Stimulated activated memory B cell treated with anti-CD40 and anti-IgM and Interleukin-4, amounts not matched to agents 10 μg/mL and 1 μg/mL and 100 μg/mL, for 72 hours (primary cell): Measurements from ENCODE around the gene ENKD1.
A peak's percentile ranks its signal among the peaks of the same experiment; 100 is the strongest.

Source experiments
- ATAC-seq: fragments of 150-1000 bp; cut with Tn5 transposase; 2 replicates; pipeline ENCODE4 v1.10.0; 2021
- H3K27ac Mint-ChIP-seq: one replicate; pipeline ENCODE4 v1.8.0; 2022; ENCODE audit warnings: mild to moderate bottlenecking, mixed read lengths
- H3K27me3 Mint-ChIP-seq: one replicate; pipeline ENCODE4 v1.8.0; 2022; ENCODE audit warnings: mixed read lengths
- H3K36me3 Mint-ChIP-seq: one replicate; pipeline ENCODE4 v1.8.0; 2022; ENCODE audit warnings: mixed read lengths
- H3K4me1 Mint-ChIP-seq: one replicate; pipeline ENCODE4 v1.8.0; 2022; ENCODE audit warnings: mixed read lengths
- H3K4me3 Mint-ChIP-seq: one replicate; pipeline ENCODE4 v1.8.0; 2022; ENCODE audit warnings: mild to moderate bottlenecking, moderate library complexity, mixed read lengths
- H3K9me3 Mint-ChIP-seq: one replicate; pipeline ENCODE4 v1.8.0; 2022; ENCODE audit warnings: mixed read lengths

Gene ENKD1

DNA sequence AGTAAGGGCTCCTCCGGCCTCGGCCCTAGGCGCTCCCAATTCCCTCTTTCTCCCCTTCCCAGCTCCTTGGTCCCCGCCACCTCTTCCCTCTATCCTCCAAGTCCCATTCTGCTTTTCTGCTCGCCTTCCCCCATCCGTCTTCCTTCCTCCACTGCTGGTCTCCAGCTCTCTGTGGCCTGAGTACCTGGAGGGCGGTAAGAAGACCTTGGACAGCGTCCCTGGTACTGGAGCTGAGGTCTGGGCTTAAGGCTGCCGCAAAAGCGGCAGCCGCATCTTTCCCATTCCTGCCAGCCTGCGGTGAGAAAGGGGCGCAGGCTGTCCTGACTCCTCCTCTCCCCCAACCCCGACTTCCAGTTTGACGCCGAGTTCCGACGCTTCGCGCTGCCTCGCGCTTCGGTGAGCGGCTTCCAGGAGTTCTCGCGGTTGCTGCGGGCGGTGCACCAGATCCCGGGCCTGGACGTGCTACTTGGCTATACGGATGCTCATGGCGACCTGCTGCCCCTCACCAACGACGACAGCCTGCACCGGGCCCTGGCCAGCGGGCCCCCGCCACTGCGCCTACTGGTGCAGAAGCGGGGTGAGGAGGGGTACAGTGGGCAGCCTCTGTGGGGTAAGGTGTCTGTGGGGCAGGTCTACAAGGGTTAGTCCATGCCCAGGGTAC is 5.3 kb downstream of the ENKD1 start:
- H3K36me3 Mint-ChIP-seq: peaks cover 16% of the 10 kb centered on the region
- no peaks in the 10 kb centered on the region for H3K9me3 Mint-ChIP-seq
- H3K4me3 Mint-ChIP-seq: peak overlapping the region; percentile 85
- peaks cover 46% of the 10 kb centered on the region for H3K4me1 Mint-ChIP-seq
- H3K27ac Mint-ChIP-seq: peak overlapping the region; percentile 90
- H3K27me3 Mint-ChIP-seq: no peaks in the 10 kb centered on the region
- ATAC-seq: no peak

DNA sequence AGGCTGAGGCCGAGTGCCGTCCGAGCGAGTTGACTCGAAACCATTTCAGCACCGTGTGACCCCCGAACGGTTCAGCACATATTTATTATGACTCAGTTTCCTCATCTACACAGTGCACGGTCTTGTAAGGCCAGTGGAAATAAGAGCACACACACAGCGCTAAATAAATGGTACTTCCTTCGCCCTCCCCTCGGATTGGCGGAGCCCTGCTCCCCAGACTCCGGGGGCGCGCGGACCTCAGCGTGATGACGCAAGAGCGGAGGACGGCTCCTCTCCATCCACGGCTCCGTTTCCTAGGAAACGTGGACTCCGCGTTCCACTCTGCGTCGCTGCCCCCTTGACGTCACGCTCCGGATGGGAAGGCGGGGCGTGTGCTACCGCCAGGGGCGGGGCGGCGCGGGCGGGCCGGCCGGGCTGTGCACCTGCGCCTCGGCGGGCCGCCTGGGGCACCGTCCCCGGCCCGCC is 6.0 kb downstream of the ENKD1 start, which contains the start of gene PARD6A:
Gene PARD6A (plus strand): TSS at position 397 of the 465 bp plus-strand sequence. CDS start 79 bp downstream, outside the sequence.
- Mint-ChIP-seq H3K27ac (peak within 1 kb of the TSS; percentile 90), H3K27me3 (no peaks in the 10 kb centered on the region), H3K9me3 (no peaks in the 10 kb centered on the region), H3K4me3 (peak within 1 kb of the TSS; percentile 85), H3K36me3 (peaks cover 19% of the 10 kb centered on the region), H3K4me1 (peaks cover 47% of the 10 kb centered on the region)
- ATAC-seq: peak; percentile 93

DNA sequence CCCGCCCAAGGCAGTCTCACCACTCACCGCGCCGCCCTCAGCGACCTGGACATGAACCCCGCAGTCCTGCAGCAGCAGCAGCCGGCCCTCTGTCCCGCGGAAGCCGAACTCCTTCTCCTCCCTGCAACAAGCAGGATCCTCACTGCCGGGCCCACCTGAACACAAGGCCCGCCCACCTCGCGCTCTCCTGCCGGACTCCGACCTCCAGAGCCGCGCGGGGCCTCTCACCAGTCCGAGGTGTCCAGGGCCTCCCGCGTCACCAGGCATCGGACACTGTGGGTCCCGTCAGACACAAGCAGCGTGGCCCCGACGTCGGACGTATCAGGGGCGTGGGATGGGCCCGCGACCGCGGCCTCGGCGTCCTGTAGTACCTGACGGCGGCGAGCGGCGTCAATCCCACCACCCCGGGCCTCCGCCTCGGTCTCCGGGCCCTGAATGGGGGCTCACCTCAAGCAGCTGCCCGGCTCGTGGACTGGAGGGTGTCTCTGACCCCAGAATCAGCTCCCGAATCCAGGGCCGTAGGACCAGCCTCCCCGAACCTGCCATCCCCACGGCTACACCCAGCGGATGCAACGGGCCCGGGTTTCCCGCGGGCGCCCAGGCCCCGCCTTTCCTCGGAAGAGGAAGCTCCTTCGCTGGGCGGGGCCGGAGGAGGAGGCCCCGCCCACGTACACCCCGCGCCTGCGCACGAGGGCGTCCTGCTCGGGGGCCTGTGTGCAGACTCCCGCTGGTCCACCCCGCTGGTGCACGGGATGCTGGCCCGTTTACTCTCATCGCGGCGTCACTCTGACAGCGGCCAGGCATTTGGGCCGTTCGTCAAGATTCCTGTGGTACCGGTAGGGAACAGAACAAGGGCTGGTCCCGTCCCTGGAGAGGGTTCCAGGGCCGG is 6.6 kb downstream of the ENKD1 start, which contains the start of gene ACD:
Gene ACD (minus strand): TSS at position 586 of the 889 bp plus-strand sequence. CDS start 40 bp downstream, at position 546.
- H3K4me1 Mint-ChIP-seq: peaks cover 50% of the 10 kb centered on the region
- H3K4me3 Mint-ChIP-seq: peak within 1 kb of the TSS; percentile 85
- no peaks in the 10 kb centered on the region for H3K9me3 Mint-ChIP-seq
- H3K27me3 Mint-ChIP-seq: no peaks in the 10 kb centered on the region
- peak; percentile 82 for ATAC-seq
- peak within 1 kb of the TSS; percentile 90 for H3K27ac Mint-ChIP-seq
- H3K36me3 Mint-ChIP-seq: peaks cover 21% of the 10 kb centered on the region

DNA sequence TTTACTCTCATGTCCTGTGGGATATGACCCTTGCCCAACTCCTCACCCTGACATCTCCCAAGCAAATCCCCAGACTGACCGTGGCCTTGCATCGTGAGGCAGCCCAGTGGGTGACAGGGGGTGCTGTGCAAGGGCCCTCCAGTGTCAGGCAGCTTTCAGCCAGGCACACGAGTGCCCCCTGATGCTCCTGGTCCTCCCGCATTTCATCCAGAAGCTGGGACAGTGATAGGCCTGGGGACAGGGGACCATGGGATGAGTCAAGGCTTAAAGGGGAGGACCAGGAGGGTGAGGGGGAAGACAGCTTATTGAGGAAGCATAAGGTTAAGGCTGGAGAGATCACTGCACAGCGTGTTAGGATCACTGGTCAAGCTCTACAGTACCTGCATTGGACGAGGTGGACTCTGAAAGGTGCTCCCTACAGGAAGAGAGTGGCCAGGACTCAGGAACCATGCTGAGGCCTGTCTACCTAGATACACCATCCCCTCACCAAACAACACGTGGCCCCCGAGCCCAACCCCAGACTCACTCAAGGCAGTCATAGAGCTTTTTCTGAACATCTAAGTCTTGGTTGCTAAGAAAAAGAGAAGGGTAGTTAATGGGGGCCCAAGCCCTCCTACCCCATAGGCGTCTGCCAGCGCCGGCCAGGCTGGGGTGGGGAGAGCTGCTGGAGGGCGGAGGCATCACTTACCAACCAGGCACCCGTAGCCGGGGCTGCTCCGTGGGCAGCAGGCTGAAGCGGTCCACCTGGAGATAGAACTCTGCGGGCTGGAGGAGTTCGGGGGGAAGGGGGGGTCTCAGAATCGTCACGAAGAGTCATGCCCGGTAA is 7.5 kb downstream of the ENKD1 start:
- no peaks in the 10 kb centered on the region for H3K9me3 Mint-ChIP-seq

DNA sequence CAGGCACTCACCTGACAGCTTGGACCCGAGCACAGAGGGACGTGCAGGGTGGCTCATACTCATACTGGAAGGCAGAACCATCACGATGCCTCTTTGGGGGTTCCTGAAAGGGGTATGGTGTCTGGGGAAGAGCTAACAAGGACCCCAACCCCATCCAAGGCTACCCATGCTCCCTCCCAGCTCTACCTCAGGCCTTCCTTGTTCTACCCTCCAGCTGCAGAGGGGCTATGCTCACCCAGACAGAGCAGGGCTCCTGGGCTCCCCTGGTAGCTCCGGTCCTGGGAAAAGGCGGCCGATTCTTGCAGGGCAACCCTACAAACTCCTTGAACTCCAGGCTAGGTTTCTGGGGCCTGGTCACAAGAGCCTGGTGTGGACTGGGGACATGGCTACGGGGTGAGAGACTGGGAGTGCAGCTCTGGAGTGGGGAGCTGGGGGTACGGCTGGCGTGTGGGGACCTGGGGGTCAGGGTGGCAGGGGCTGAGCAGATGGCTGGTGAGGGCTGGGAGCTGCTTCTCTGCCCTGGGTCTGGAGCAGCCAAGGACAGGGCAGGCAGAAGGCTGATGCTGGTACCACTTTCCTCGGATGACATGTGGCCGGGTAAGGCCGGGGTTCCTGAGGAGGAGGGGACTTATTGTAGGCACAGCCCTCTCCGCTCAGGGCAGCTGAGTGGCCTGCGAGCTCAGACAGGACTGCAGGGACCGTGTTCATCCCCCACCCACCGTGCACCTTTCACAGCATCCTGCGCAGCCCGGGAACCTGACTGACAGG is 8.6 kb downstream of the ENKD1 start:
- no peaks in the 10 kb centered on the region for H3K27me3 Mint-ChIP-seq
- H3K36me3 Mint-ChIP-seq: peaks cover 17% of the 10 kb centered on the region
- H3K27ac Mint-ChIP-seq: peak overlapping the region; percentile 12
- no peak for ATAC-seq
- peaks cover 39% of the 10 kb centered on the region for H3K4me1 Mint-ChIP-seq
- H3K4me3 Mint-ChIP-seq: no peak overlapping the region
- no peaks in the 10 kb centered on the region for H3K9me3 Mint-ChIP-seq

More for the DNA sequence above, 7.5 kb downstream of the ENKD1 start:
- no peak for ATAC-seq
- H3K4me3 Mint-ChIP-seq: peak overlapping the region; percentile 85
- H3K4me1 Mint-ChIP-seq: peaks cover 42% of the 10 kb centered on the region
- H3K36me3 Mint-ChIP-seq: peaks cover 19% of the 10 kb centered on the region
- no peaks in the 10 kb centered on the region for H3K27me3 Mint-ChIP-seq
- H3K27ac Mint-ChIP-seq: peak overlapping the region; percentile 90

DNA sequence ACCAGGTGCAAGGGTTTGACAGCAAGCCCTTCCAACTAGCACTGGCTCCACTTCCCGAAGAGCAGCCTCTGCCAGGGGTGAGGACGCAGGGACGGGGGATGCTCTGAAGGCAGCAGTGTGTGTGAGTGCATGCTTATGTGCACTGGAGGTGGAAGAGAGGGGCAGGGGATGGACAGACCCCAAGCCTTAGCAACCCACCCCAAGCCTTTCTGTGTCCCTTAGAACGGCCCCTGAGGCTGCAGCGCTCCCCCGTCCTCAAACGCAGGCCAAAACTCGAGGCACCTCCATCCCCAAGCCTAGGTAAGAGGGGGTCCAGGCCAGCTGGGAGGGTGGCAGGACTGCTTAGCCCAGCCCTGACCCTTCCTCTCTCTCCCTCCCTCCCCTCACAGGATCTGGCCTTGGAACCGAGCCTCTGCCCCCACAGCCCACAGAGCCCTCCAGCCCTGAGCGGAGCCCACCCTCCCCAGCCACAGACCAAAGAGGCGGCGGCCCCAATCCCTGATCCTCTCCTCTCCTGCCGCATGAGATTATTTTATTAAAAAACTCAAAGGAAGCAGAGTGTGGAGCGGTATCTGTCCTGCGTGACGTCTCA is 9.4 kb downstream of the ENKD1 start:
- Mint-ChIP-seq H3K27me3 (no peaks in the 10 kb centered on the region), H3K36me3 (peaks cover 20% of the 10 kb centered on the region), H3K27ac (peak overlapping the region; percentile 12), H3K9me3 (no peaks in the 10 kb centered on the region), H3K4me3 (no peak overlapping the region), H3K4me1 (peaks cover 39% of the 10 kb centered on the region)
- no peak for ATAC-seq

DNA sequence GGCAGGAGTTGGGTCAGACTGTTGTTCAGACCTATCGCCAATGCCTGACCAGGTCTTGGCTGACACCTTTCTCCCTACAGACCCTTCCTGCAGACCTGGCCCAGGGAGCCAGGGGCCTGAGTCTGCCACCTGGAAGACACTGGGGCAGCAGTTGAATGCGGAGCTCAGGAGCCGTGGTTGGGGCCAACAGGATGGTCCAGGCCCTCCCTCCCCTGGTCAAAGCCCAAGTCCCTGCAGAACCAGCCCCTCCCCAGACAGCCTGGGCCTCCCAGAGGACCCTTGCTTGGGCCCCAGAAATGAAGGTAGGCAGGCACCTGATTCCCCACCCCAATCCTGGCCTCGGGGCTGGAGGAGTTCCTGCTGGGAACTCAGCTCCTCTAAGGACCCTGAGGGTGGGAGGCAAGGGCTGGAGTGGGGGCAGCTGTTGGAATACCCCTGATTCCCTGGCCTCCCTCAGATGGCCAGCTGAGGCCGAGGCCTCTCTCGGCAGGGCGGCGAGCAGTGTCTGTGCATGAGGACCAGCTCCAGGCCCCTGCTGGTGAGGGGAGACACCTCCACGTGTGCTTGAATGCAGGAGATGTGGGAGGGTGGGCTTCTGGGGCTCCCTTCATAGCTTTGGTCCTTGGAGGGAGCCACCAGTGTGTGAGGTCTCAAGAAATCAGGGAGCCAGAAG is 10.1 kb downstream of the ENKD1 start:
- no peak overlapping the region for H3K27ac Mint-ChIP-seq
- no peak overlapping the region for H3K4me3 Mint-ChIP-seq
- no peak for ATAC-seq
- no peaks in the 10 kb centered on the region for H3K27me3 Mint-ChIP-seq
- peaks cover 26% of the 10 kb centered on the region for H3K36me3 Mint-ChIP-seq
- H3K4me1 Mint-ChIP-seq: peaks cover 35% of the 10 kb centered on the region
- H3K9me3 Mint-ChIP-seq: no peaks in the 10 kb centered on the region

DNA sequence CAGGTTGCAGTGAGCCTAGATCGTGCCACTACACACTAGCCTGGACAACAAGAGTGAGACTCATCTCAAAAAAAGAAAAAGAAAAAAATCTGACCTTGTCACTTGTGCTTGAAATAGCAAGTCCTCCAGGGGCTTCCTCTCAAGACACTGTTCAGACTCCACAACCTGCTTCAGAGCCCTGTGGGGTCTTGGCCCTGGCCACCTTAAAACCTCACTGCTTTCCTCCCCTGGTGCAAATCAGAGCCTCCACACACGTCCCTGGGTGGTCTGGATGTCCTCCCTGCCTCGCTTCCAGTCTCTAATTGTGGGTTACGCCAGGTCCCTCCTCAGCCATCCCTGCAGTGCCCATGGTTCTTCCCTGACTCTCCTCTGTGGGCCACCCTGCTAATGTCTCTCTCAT is 11.2 kb downstream of the ENKD1 start:
- Mint-ChIP-seq H3K4me1 (peaks cover 33% of the 10 kb centered on the region), H3K27me3 (no peaks in the 10 kb centered on the region), H3K9me3 (no peaks in the 10 kb centered on the region), H3K36me3 (peaks cover 36% of the 10 kb centered on the region), H3K4me3 (no peak overlapping the region), H3K27ac (no peak overlapping the region)
- ATAC-seq: no peak

DNA sequence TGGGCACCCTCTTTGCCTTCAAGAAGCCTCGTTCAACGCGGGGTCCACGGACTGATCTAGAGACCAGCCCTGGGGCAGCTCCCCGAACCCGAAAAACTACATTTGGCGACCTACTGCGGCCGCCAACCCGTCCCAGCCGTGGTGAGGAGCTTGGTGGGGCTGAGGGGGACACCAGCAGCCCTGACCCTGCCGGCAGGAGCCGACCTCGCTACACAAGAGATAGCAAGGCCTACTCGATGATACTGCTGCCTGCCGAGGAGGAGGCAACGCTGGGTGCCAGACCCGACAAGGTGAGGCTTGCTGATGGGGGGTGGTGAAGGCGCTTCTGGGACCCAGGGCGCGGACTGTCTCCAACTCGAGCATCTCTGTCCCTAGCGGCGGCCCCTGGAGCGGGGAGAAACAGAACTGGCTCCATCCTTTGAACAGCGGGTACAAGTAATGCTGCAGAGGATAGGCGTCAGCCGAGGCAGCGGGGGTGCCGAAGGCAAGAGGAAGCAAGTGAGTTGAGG is 12.1 kb downstream of the ENKD1 start:
- no peak for ATAC-seq
- Mint-ChIP-seq H3K36me3 (peaks cover 40% of the 10 kb centered on the region), H3K27ac (no peak overlapping the region), H3K9me3 (no peaks in the 10 kb centered on the region), H3K27me3 (no peaks in the 10 kb centered on the region), H3K4me3 (no peak overlapping the region), H3K4me1 (peaks cover 29% of the 10 kb centered on the region)

DNA sequence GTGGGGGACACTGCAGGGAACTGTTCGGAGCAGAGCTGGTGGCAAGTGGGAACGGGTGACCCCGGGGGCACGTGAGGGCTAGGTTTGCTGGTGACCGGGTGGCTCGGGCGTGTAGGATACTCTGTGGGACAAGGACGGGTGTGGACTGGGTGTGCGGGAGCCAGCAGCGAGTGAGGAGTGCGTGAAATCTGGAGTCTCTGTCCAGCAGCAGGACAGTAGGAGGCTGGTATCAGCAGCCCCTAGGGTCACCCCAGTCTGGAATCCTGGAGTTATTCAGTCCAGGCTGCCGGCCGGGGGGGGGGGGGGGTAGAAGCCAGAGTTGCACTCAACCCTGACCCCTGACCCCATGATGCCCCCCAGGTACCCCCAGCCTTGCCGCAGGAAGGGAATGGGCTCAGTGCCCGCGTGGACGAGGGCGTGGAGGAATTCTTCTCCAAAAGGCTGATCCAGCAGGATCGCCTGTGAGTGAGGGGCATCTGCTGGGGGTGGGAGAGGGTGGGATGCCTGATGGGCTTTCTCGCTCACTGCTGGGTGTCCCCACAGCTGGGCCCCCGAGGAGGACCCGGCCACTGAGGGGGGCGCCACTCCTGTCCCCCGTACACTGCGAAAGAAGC is 12.7 kb downstream of the ENKD1 start:
- Mint-ChIP-seq H3K36me3 (peaks cover 46% of the 10 kb centered on the region), H3K27me3 (no peaks in the 10 kb centered on the region)
- no peak for ATAC-seq

DNA sequence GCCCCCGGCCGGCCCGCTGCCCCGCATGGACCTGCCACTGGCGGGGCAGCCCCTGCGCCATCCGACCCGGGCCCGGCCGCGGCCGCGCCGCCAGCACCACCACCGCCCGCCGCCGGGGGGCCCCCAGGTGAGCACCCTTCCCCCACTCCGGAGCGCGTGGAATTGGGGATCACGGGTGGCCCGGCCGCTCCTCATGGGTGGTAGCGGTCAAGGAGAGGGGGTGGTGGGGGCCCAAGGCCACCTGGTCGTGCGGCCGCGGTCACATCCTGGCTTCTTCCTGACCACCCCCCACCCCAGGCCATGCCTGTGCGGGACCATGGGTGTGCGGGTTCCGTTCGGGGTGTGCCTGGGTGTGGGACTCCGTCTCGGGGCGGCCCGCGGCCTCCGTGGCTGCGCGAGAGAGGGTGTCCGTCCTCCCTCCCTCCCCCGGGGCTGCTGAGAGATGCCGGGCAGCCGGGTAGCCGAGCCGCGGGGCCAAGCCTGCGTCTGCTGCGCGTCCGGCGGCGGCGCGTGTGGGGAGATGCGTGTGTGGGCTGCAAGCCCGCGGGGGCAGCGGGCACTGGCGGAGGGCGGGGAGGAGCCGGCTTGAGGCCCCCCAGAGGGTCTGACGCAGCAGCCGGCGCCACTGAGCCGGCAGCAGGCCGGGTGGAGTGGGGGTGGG is 13.3 kb downstream of the ENKD1 start:
- peak; percentile 67 for ATAC-seq

More for the DNA sequence above, 12.7 kb downstream of the ENKD1 start:
- Mint-ChIP-seq H3K9me3 (no peaks in the 10 kb centered on the region), H3K27ac (no peak overlapping the region), H3K4me1 (peaks cover 24% of the 10 kb centered on the region), H3K4me3 (no peak overlapping the region)

DNA sequence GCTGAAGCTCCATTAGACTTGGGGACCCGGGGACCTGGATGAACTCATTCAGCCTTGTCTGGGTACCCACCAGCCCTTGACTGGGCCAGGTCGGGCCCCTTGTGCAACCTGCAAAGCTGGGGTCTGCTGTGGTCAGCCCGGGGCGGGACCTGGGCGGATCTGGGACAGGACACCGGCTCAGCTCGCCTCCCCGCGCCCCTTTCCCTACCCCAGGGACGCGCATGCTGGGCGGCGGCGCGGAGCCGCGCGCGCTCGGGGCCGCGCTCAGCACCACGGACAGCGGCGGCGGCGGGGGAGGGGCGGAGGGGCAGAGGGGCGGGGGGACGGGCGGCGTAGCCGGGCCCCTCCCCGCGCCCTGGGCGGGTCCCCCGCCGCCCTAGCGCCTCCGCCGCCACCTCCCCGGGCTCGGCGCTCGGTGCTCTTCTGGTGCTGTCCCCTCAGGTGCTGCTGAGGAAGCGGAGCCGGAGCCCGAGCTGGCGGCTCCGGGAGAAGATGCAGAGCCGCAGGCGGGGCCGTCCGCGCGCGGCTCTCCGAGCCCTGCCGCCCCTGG is 13.9 kb downstream of the ENKD1 start:
- Mint-ChIP-seq H3K27ac (peak overlapping the region; percentile 71), H3K27me3 (no peaks in the 10 kb centered on the region), H3K36me3 (peaks cover 52% of the 10 kb centered on the region), H3K4me1 (peaks cover 11% of the 10 kb centered on the region), H3K4me3 (no peak overlapping the region), H3K9me3 (no peaks in the 10 kb centered on the region)
- ATAC-seq: peak; percentile 62

More for the DNA sequence above, 13.3 kb downstream of the ENKD1 start:
- peaks cover 17% of the 10 kb centered on the region for H3K4me1 Mint-ChIP-seq
- H3K36me3 Mint-ChIP-seq: peaks cover 52% of the 10 kb centered on the region
- no peaks in the 10 kb centered on the region for H3K27me3 Mint-ChIP-seq
- no peak overlapping the region for H3K4me3 Mint-ChIP-seq
- no peaks in the 10 kb centered on the region for H3K9me3 Mint-ChIP-seq
- no peak overlapping the region for H3K27ac Mint-ChIP-seq
